GM12891 (cell line): ENCODE results near the gene CDY1.
"Not testable (repeated sequence)": the region's sequence is repeated elsewhere in the genome, so short reads cannot be mapped to it uniquely, and the experiment has no call there.

ENCODE experiments used
- PAX5 ChIP-seq: IDR thresholded peaks from 2 replicates; pipeline ENCODE4 v1.6.1; 2011; ENCODE audit warnings: low read length, moderate library complexity, mild to moderate bottlenecking; ENCODE audit not compliant: insufficient read depth, severe bottlenecking
- POLR2A ChIP-seq: IDR thresholded peaks from 2 replicates; pipeline ENCODE4 v1.6.1; 2011; ENCODE audit warnings: low read depth, low read length, control low read depth
- POLR2AphosphoS5 ChIP-seq: IDR thresholded peaks from 2 replicates; pipeline ENCODE4 v1.6.1; 2011; ENCODE audit warnings: low read depth, low read length, control low read depth
- SPI1 ChIP-seq: IDR thresholded peaks from 2 replicates; pipeline ENCODE4 v1.6.1; 2011; ENCODE audit warnings: low read depth, low read length, control low read depth
- TAF1 ChIP-seq: IDR thresholded peaks from 2 replicates; pipeline ENCODE4 v1.6.1; 2011; ENCODE audit warnings: low read depth, low read length, control low read depth

- TF ChIP-seq POLR2A, POLR2AphosphoS5, TAF1, SPI1, PAX5: not testable (repeated sequence)
These were observed 8.6 kb downstream of the CDY1 start for GRCh38 chrY:25630383-25631112.
